Germinal center (tissue), 1 donor: ENCODE measurements around the gene OR52N5.

Experiments
- DNase-seq: peaks from one replicate; pipeline ENCODE4 v3.0.0; 2012; ENCODE audit warnings: mixed read lengths, low spot score

OR52N5 gene

GRCh38 chr11:5783255-5783654, at the start of gene OR52N5:
Gene OR52N5 (minus strand): TSS chr11:5783355. CDS start chr11:5778634, 4,721 bp downstream.
- no peak for DNase-seq

- no peak for DNase-seq
Measured at GRCh38 chr11:5831196-5831829, 48.2 kb upstream of the OR52N5 start.

- DNase-seq: no peak
Measured at GRCh38 chr11:5818245-5818886, 35.2 kb upstream of the OR52N5 start.

GRCh38 chr11:5815534-5815933, 32.4 kb upstream of the OR52N5 start:
- DNase-seq: no peak

GRCh38 chr11:5809905-5810795, 27.0 kb upstream of the OR52N5 start:
- DNase-seq: no peak

GRCh38 chr11:5809122-5809519, 26.0 kb upstream of the OR52N5 start:
- DNase-seq: no peak

GRCh38 chr11:5808500-5809121, 25.5 kb upstream of the OR52N5 start, which contains the start of gene OR52N2:
Gene OR52N2 (plus strand): TSS chr11:5808924. CDS start chr11:5820336, 11,412 bp downstream.
- DNase-seq: peak; percentile 24

- no peak for DNase-seq
Measured at GRCh38 chr11:5807580-5807979, 24.4 kb upstream of the OR52N5 start.

GRCh38 chr11:5803982-5804381, 20.8 kb upstream of the OR52N5 start:
- DNase-seq: no peak

- DNase-seq: no peak
Measured at GRCh38 chr11:5796541-5796940, 13.4 kb upstream of the OR52N5 start.

- DNase-seq: no peak
Measured at GRCh38 chr11:5791165-5791564, 8.0 kb upstream of the OR52N5 start, which contains the start of gene OR52N1. Gene OR52N1 (minus strand): TSS chr11:5791265. CDS start chr11:5788816, 2,449 bp downstream.

GRCh38 chr11:5767056-5767455, 16.1 kb downstream of the OR52N5 start:
- DNase-seq: no peak

- no peak for DNase-seq
Measured at GRCh38 chr11:5753943-5754342, 29.2 kb downstream of the OR52N5 start, which contains the start of gene OR52N4. Gene OR52N4 (plus strand): TSS chr11:5754243. CDS start chr11:5754741, 498 bp downstream.

- no peak for DNase-seq
Measured at GRCh38 chr11:5749836-5750235, 33.3 kb downstream of the OR52N5 start.

- no peak for DNase-seq
Measured at GRCh38 chr11:5746614-5747013, 36.5 kb downstream of the OR52N5 start.

GRCh38 chr11:5738431-5738830, 44.7 kb downstream of the OR52N5 start:
- no peak for DNase-seq

GRCh38 chr11:5737670-5738392, 45.3 kb downstream of the OR52N5 start:
- DNase-seq: no peak

- DNase-seq: no peak
Measured at GRCh38 chr11:5737091-5737490, 46.1 kb downstream of the OR52N5 start.

GRCh38 chr11:5736396-5736795, 46.8 kb downstream of the OR52N5 start, which contains the start of gene OR56B1:
Gene OR56B1 (plus strand): TSS chr11:5736448. CDS start chr11:5736517, 69 bp downstream.
- DNase-seq: no peak

GRCh38 chr11:5727691-5728090, 55.5 kb downstream of the OR52N5 start:
- DNase-seq: no peak

- no peak for DNase-seq
Measured at GRCh38 chr11:5726351-5726750, 56.8 kb downstream of the OR52N5 start.
